ENCODE results near the gene MYEOV. TPM values are rescaled to one million over a fixed set of nuclear protein-coding genes. Genes with fewer than 3 reads are reported as not detected.

MYEOV gene
- total RNA-seq, 1 experiment from 2014 or later, result not detected

DNA sequence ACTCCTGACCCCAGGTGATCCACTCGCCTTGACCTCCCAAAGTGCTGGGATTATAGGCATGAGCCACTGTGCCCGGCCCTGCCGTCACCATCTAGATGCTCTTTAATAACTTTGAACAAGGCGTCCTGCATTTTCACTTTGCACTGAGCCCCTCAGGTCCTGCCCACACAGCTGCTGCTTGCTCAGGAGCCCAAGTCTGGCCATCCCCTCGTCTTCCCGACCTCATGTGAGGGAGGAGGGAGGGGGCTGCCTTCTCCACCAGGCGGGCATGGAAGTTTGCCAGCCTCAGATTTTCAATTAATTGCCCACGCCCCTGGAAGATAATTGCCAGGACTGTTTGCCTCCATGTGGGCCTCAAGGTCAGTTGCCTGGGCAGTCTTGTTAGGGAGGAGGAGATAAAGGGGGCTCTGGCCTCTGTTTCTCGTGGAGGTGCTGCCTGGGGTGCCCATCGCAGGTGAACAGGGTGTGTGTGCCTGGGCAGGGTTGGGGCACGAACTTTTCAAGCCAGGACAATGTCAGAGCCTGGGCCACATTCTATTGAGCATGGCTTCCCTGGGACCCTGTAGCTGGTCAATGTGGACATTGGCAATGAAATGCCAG, 27.9 kb upstream of the MYEOV start:
- CTCF ChIA-PET, result no interaction called here
- no peaks in the 10 kb centered on the region for H3K27me3 Mint-ChIP-seq (ENCODE audit: insufficient read depth, unreplicated experiment)
- no peak overlapping the region for H3K27ac Mint-ChIP-seq (ENCODE audit: low read depth, unreplicated experiment)
- peaks cover 19% of the 10 kb centered on the region for H3K9me3 Mint-ChIP-seq (ENCODE audit: unreplicated experiment)
- H3K4me1 Mint-ChIP-seq (ENCODE audit: insufficient read depth, unreplicated experiment), result no peaks in the 10 kb centered on the region
- POLR2A ChIA-PET, result no interaction called here
- BruUV-seq (replicated peaks), result no TSS peak
- no peaks in the 10 kb centered on the region for H3K36me3 Mint-ChIP-seq (ENCODE audit: insufficient read depth, unreplicated experiment)
- TF ChIP-seq, protein P1, sequence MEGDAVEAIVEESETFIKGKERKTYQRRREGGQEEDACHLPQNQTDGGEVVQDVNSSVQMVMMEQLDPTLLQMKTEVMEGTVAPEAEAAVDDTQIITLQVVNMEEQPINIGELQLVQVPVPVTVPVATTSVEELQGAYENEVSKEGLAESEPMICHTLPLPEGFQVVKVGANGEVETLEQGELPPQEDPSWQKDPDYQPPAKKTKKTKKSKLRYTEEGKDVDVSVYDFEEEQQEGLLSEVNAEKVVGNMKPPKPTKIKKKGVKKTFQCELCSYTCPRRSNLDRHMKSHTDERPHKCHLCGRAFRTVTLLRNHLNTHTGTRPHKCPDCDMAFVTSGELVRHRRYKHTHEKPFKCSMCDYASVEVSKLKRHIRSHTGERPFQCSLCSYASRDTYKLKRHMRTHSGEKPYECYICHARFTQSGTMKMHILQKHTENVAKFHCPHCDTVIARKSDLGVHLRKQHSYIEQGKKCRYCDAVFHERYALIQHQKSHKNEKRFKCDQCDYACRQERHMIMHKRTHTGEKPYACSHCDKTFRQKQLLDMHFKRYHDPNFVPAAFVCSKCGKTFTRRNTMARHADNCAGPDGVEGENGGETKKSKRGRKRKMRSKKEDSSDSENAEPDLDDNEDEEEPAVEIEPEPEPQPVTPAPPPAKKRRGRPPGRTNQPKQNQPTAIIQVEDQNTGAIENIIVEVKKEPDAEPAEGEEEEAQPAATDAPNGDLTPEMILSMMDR (IDR thresholded peaks at IDR 0.05; ENCODE audit: unreplicated experiment), result no peak
- intact Hi-C loops (cut with micrococcal nuclease), result no loop called here
- no peak overlapping the region for H3K4me3 Mint-ChIP-seq (ENCODE audit: unreplicated experiment)
- DNase-seq (ENCODE audit: unreplicated experiment), result no peak

GRCh38 chr11:69267395-69267805, 26.6 kb upstream of the MYEOV start:
- H3K36me3 Mint-ChIP-seq (ENCODE audit: insufficient read depth, unreplicated experiment), result no peaks in the 10 kb centered on the region
- intact Hi-C loops (cut with micrococcal nuclease), result no loop called here
- BruUV-seq (replicated peaks), result no TSS peak
- peaks cover 19% of the 10 kb centered on the region for H3K9me3 Mint-ChIP-seq (ENCODE audit: unreplicated experiment)
- POLR2A ChIA-PET, result no interaction called here
- H3K27ac Mint-ChIP-seq (ENCODE audit: low read depth, unreplicated experiment), result no peak overlapping the region
- H3K4me3 Mint-ChIP-seq (ENCODE audit: unreplicated experiment), result no peak overlapping the region
- DNase-seq (ENCODE audit: unreplicated experiment), result no peak
- TF ChIP-seq, protein P1 (IDR thresholded peaks at IDR 0.05; ENCODE audit: unreplicated experiment), result no peak
- CTCF ChIA-PET, result no interaction called here
- no peaks in the 10 kb centered on the region for H3K27me3 Mint-ChIP-seq (ENCODE audit: insufficient read depth, unreplicated experiment)
- no peaks in the 10 kb centered on the region for H3K4me1 Mint-ChIP-seq (ENCODE audit: insufficient read depth, unreplicated experiment)

GRCh38 chr11:69268911-69269310, 25.0 kb upstream of the MYEOV start:
- ChIA-PET CTCF (interaction anchor here (0.6 to 1.3 kb wide), 2 partner anchors 137 to 211 kb away, joined by 3 to 4 read pairs; a partner anchor contains a TSS), POLR2A (no interaction called here)
- TF ChIP-seq, protein P1 (IDR thresholded peaks at IDR 0.05; ENCODE audit: unreplicated experiment), result no peak
- H3K4me1 Mint-ChIP-seq (ENCODE audit: insufficient read depth, unreplicated experiment), result peaks cover 1% of the 10 kb centered on the region
- no peaks in the 10 kb centered on the region for H3K27me3 Mint-ChIP-seq (ENCODE audit: insufficient read depth, unreplicated experiment)
- H3K9me3 Mint-ChIP-seq (ENCODE audit: unreplicated experiment), result peaks cover 7% of the 10 kb centered on the region
- H3K27ac Mint-ChIP-seq (ENCODE audit: low read depth, unreplicated experiment), result no peak overlapping the region
- intact Hi-C loops (cut with micrococcal nuclease), result no loop called here
- no TSS peak for BruUV-seq (replicated peaks)
- H3K36me3 Mint-ChIP-seq (ENCODE audit: insufficient read depth, unreplicated experiment), result no peaks in the 10 kb centered on the region
- H3K4me3 Mint-ChIP-seq (ENCODE audit: unreplicated experiment), result no peak overlapping the region
- no peak for DNase-seq (ENCODE audit: unreplicated experiment)

- Mint-ChIP-seq H3K36me3 (ENCODE audit: insufficient read depth, unreplicated experiment) (no peaks in the 10 kb centered on the region), H3K27ac (ENCODE audit: low read depth, unreplicated experiment) (no peak overlapping the region), H3K9me3 (ENCODE audit: unreplicated experiment) (peaks cover 7% of the 10 kb centered on the region), H3K4me3 (ENCODE audit: unreplicated experiment) (no peak overlapping the region), H3K27me3 (ENCODE audit: insufficient read depth, unreplicated experiment) (no peaks in the 10 kb centered on the region), H3K4me1 (ENCODE audit: insufficient read depth, unreplicated experiment) (peaks cover 6% of the 10 kb centered on the region)
- DNase-seq (ENCODE audit: unreplicated experiment), result no peak
- no TSS peak for BruUV-seq (replicated peaks)
- TF ChIP-seq, protein P1 (IDR thresholded peaks at IDR 0.05; ENCODE audit: unreplicated experiment), result no peak
- intact Hi-C loops (cut with micrococcal nuclease), result no loop called here
- ChIA-PET CTCF (interaction anchor here (0.6 kb wide), 1 partner anchor 210 kb away, joined by 3 read pairs; a partner anchor contains a TSS), POLR2A (no interaction called here)
These were observed 24.6 kb upstream of the MYEOV start for GRCh38 chr11:69269388-69269787.
